ENCODE data around the gene LDLRAD2.

The LDLRAD2 gene

DNA sequence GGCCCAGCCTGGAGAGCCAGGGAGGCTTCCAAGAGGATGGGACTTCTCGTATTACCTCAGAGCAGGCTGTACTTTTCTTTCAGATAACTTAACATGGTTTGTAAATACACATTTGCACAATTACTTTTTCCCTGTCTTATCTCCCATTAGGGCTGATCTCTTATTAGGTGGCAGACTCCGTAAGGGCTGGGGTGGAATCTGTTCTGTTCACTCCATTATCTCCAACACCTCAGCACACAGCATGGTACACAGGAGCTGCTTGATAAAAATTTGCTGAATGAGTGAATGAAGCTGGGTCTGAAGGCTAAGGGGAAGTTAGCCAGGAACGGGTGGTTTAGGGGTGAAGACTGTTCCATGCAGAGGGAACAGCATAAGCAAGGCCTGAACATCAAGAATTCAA lies 48.9 kb downstream of the LDLRAD2 start:
- no peak for DNase-seq (ENCODE audit: low read depth)

GRCh38 chr1:21861602-21862429 lies 49.8 kb downstream of the LDLRAD2 start:
- DNase-seq (ENCODE audit: low read depth), result peak; percentile 44

DNA sequence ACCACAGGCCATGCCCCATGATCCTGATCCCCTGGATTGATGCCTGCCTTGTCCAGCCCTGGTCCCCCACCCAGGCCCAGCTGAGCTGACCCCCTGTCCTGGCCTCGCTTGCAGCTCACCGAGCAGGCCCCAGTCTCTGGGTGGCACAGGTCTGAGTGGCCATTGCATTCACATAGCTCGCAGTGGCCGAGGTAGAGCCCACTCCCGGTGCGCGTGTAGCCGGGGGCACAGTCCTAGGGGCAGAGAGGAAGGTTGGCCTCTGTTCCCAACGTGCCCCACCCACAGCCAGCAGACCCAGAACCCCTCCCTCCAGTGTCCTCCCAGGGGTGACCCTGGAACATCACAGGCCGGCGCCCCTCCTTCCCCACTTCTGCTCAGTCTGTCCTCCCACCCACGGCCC lies 51.9 kb downstream of the LDLRAD2 start:
- no peak for DNase-seq (ENCODE audit: low read depth)

DNA sequence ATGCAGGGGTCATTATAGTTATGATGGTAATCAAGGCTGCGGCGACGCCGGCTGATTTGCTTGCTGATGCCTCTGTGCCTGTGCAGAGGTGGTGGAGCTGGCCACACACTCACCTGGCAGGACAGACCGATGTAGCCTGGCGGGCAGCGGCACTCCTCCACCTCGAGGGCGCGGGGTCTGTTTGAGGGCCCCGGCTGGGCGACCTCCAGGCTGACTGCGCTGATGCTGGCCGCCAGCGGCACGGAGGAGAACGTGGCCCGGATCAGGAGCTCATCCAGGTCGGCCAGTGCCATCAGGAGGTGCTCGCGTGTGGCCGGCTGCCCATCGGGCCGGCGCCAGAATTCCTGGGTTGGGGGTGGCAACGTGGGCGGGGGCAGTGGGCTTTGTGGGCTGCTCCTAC lies 52.7 kb downstream of the LDLRAD2 start:
- no peak for DNase-seq (ENCODE audit: low read depth)

DNA sequence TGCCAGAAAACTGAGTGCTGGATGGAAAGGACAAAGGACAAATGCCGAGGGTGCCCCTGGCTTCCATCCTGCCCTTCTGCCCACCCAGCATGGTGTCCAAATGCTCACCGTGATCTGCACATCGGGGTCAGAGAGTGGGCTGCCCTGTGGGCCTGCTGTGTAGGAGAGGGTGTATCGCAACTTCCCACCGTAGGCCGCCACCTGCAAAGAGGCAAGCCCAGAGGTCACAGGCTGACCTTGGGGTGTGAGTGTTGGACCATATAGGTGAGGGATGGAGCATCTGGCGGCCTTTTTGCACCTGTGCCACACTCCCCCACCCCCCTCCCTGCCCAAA lies 53.5 kb downstream of the LDLRAD2 start:
- DNase-seq (ENCODE audit: low read depth), result no peak

GRCh38 chr1:21865943-21866706 lies 54.1 kb downstream of the LDLRAD2 start:
- DNase-seq (ENCODE audit: low read depth), result no peak

DNA sequence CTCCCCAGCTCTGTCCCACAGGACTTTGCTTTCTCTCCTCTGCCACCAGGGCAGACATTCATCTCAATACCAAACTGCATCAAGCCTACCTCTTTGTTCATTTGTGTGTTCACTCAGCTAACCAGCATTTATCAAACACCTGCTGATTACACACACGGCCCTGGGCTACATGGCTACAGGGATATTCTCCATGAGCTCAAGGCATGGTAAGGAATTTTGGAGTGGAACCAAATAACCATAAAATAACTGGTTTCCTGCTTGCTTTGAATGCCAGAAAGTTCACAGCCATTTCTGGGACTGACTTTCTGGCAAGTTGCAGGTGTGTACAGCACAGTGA lies 54.6 kb downstream of the LDLRAD2 start:
- DNase-seq (ENCODE audit: low read depth), result no peak

DNA sequence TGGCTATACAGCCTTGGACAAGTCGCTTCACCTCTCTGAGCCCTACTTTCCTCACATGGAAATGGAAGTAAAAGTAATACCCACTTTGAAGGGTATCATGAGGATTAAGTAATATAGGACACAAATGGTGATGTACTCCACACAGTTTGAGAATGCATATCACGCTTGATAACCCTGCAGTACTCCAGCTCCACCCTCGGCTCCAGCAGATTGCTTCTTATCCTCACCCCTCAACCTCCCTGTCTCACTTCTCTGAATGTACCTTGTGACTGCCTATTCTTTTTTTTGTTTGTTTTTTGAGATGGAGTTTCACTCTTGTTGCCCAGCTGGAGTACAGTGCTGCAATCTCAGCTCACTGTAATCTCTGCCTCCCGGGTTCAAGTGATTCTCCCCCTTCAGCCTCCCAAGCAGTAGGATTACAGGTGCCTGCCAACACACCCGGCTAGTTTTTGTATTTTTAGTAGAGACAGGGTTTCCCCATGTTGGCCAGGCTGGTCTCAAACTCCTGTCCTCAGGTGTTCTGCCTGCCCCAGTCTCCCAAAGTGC lies 55.5 kb downstream of the LDLRAD2 start:
- DNase-seq (ENCODE audit: low read depth), result no peak

- DNase-seq (ENCODE audit: low read depth), result no peak
Observed at GRCh38 chr1:21868482-21868881, 56.4 kb downstream of the LDLRAD2 start.

- no peak for DNase-seq (ENCODE audit: low read depth)
Observed at GRCh38 chr1:21868941-21869454, 56.9 kb downstream of the LDLRAD2 start.

GRCh38 chr1:21869620-21870121 lies 57.6 kb downstream of the LDLRAD2 start:
- peak; percentile 81 for DNase-seq (ENCODE audit: low read depth)

DNA sequence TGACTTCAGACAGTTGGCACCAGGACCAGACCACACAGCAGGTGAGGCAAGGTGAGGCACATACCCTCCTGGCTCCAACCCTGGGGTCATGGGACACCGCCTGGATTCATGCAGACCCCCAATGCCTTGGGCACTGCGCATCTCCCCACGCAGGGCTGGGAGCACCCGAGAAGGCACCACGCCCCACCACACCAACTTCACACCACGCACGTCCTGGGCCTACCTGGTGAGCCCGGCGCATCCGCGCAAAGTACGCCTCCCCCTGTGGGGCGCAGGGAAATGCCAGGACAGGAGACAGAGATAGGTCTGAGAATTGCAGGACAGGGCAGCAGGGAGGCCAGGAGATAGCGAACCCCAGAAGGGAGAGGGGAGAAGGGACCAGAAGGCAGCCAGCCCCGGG lies 58.5 kb downstream of the LDLRAD2 start:
- no peak for DNase-seq (ENCODE audit: low read depth)

- DNase-seq (ENCODE audit: low read depth), result no peak
Observed at GRCh38 chr1:21871943-21872342, 59.9 kb downstream of the LDLRAD2 start.

GRCh38 chr1:21872445-21873079 lies 60.5 kb downstream of the LDLRAD2 start:
- no peak for DNase-seq (ENCODE audit: low read depth)

DNA sequence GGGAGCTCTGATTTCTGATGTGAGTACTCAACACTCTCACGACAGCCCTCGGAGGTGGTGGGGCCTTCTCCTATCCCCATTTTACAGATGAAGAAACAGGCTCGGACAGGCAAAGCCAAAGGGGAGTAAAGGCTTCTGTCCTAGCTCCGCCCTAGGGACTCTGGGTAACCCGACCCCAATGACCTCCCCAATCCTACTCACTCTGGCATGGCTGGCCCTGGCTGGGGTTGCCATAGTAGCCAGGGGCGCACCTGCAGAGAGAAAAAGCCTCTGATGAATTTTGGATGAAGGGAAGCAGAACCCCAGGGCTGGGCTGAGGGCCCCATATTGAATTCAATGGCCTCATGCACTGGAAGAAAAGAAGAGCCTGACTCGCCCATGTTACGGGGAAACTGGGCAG lies 61.1 kb downstream of the LDLRAD2 start:
- DNase-seq (ENCODE audit: low read depth), result no peak

DNA sequence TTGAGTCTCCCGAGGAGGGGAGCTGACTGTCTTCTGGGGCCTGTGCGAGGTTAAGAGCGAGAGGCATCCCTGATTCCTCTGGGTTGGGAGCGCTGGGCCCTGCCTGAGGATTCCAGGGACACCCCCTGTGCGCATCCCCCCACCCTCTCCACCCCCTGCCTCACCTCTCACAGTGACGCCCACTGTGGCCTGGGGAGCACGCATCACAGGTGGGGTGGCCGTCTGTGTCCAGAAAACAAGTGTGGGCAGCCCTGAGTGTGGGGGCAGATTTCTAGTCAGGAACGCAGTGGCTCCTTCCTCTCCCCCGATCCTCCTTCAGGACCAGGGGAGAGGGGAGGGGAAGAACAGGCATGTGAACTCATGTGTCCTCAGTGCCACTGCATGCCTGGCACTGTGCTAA lies 61.7 kb downstream of the LDLRAD2 start:
- no peak for DNase-seq (ENCODE audit: low read depth)

DNA sequence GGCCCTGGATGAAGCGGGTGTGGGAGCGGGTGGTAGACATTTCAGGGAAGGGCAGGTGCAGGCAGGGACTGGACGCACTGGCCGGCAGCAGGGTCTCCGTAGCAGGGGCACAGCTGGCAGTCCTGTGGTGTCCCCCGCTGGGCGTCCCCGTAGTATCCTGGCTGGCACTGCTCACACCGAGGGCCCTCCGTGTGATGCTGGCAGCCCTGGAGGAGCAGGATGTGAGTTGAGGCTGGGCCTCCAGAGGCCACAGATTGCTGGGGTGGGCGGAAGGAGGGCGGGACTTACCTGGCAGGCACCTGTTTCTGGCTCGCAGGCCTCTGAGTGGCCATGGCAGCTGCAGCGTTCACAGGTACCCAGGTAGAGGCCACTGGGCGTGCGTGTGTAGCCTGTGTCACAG lies 62.3 kb downstream of the LDLRAD2 start:
- DNase-seq (ENCODE audit: low read depth), result no peak
